ENCODE results near the gene CRYGB. TPM values are rescaled to one million over a fixed set of nuclear protein-coding genes. Genes with fewer than 3 reads are reported as not detected.

The CRYGB gene
- total RNA-seq, 2 experiments from 2014 or later: not detected

- H3K36me3 ChIP-seq (ENCODE audit: insufficient read depth, low read length): no peaks in the 10 kb centered on the region
- intact Hi-C loops (cut with micrococcal nuclease; ENCODE audit: unreplicated experiment): no loop called here
- no peaks in the 10 kb centered on the region for H3K9me2 ChIP-seq (ENCODE audit: insufficient read depth, low read length)
- POLR2A ChIA-PET: no interaction called here
- H3K4me1 ChIP-seq (ENCODE audit: insufficient read depth, low read length, poor library complexity, severe bottlenecking): no peaks in the 10 kb centered on the region
- no peaks in the 10 kb centered on the region for H4K20me1 ChIP-seq (ENCODE audit: insufficient read depth, low read length)
- no peak overlapping the region for H3K4me2 ChIP-seq (ENCODE audit: low read length)
- no peaks in the 10 kb centered on the region for H3K79me2 ChIP-seq (ENCODE audit: insufficient read depth, low read depth, low read length)
- no peak overlapping the region for H3K4me3 ChIP-seq (ENCODE audit: low read depth, low read length, poor library complexity, severe bottlenecking)
- H2AFZ ChIP-seq (ENCODE audit: low read length): no peak overlapping the region
- no peak for TF ChIP-seq CTCF (conservative IDR thresholded peaks at IDR 0.05; ENCODE audit: low read length)
- no peak for TF ChIP-seq EZH2phosphoT487 (IDR thresholded peaks at IDR 0.05; ENCODE audit: borderline replicate concordance, low read depth, low read length)
- DNase-seq (ENCODE audit: low spot score): no peak
- no peak overlapping the region for H3K27ac ChIP-seq (ENCODE audit: low read depth, low read length, poor library complexity, severe bottlenecking)
- CTCF ChIA-PET (ENCODE audit: unreplicated experiment): no interaction called here
- no peaks in the 10 kb centered on the region for H3K9me3 ChIP-seq (ENCODE audit: low read length)
- BruUV-seq (replicated peaks): no TSS peak
These were observed 1.8 kb upstream of the CRYGB start for GRCh38 chr2:208147759-208148158.

- Histone ChIP-seq H3K9me3 (ENCODE audit: low read length) (no peaks in the 10 kb centered on the region), H2AFZ (ENCODE audit: low read length) (no peak overlapping the region), H4K20me1 (ENCODE audit: insufficient read depth, low read length) (no peaks in the 10 kb centered on the region), H3K79me2 (ENCODE audit: insufficient read depth, low read depth, low read length) (no peaks in the 10 kb centered on the region), H3K36me3 (ENCODE audit: insufficient read depth, low read length) (no peaks in the 10 kb centered on the region), H3K4me2 (ENCODE audit: low read length) (no peak overlapping the region), H3K4me3 (ENCODE audit: low read depth, low read length, poor library complexity, severe bottlenecking) (no peak overlapping the region), H3K9me2 (ENCODE audit: insufficient read depth, low read length) (no peaks in the 10 kb centered on the region), H3K27ac (ENCODE audit: low read depth, low read length, poor library complexity, severe bottlenecking) (no peak overlapping the region), H3K4me1 (ENCODE audit: insufficient read depth, low read length, poor library complexity, severe bottlenecking) (no peaks in the 10 kb centered on the region)
- no peak for TF ChIP-seq EZH2phosphoT487 (IDR thresholded peaks at IDR 0.05; ENCODE audit: borderline replicate concordance, low read depth, low read length)
- no peak for TF ChIP-seq CTCF (conservative IDR thresholded peaks at IDR 0.05; ENCODE audit: low read length)
- POLR2A ChIA-PET: interaction anchor here (0.7 kb wide), 2 partner anchors 265 to 1447 kb away, joined by 3 read pairs; no protein-coding TSS in a partner anchor
- no TSS peak for BruUV-seq (replicated peaks)
- CTCF ChIA-PET (ENCODE audit: unreplicated experiment): no interaction called here
- intact Hi-C loops (cut with micrococcal nuclease; ENCODE audit: unreplicated experiment): no loop called here
- DNase-seq (ENCODE audit: low spot score): no peak
These were observed 1.1 kb upstream of the CRYGB start for GRCh38 chr2:208147008-208147407.

GRCh38 chr2:208142925-208143799 is 2.8 kb downstream of the CRYGB start:
- Histone ChIP-seq H3K36me3 (ENCODE audit: insufficient read depth, low read length) (no peaks in the 10 kb centered on the region), H3K4me2 (ENCODE audit: low read length) (no peak overlapping the region), H3K4me1 (ENCODE audit: insufficient read depth, low read length, poor library complexity, severe bottlenecking) (no peaks in the 10 kb centered on the region), H3K9me2 (ENCODE audit: insufficient read depth, low read length) (no peaks in the 10 kb centered on the region), H3K27ac (ENCODE audit: low read depth, low read length, poor library complexity, severe bottlenecking) (no peak overlapping the region), H4K20me1 (ENCODE audit: insufficient read depth, low read length) (no peaks in the 10 kb centered on the region), H3K9me3 (ENCODE audit: low read length) (no peaks in the 10 kb centered on the region), H3K79me2 (ENCODE audit: insufficient read depth, low read depth, low read length) (no peaks in the 10 kb centered on the region), H2AFZ (ENCODE audit: low read length) (no peak overlapping the region), H3K4me3 (ENCODE audit: low read depth, low read length, poor library complexity, severe bottlenecking) (no peak overlapping the region)
- no TSS peak for BruUV-seq (replicated peaks)
- intact Hi-C loops (cut with micrococcal nuclease; ENCODE audit: unreplicated experiment): no loop called here
- no peak for DNase-seq (ENCODE audit: low spot score)
- ChIA-PET CTCF (ENCODE audit: unreplicated experiment) (no interaction called here), POLR2A (interaction anchor here (0.6 to 1.3 kb wide), 6 partner anchors 9 to 322 kb away, joined by 3 to 6 read pairs (median 3); no protein-coding TSS in a partner anchor)
- TF ChIP-seq CTCF (conservative IDR thresholded peaks at IDR 0.05; ENCODE audit: low read length) (no peak), EZH2phosphoT487 (IDR thresholded peaks at IDR 0.05; ENCODE audit: borderline replicate concordance, low read depth, low read length) (no peak)

All from OCI-LY7 (cell line).